ENCODE measurements around the gene SCRN3.

GRCh38 chr2:174477759-174478158 is 82.2 kb downstream of the SCRN3 start:
- TF ChIP-seq MAX (IDR thresholded peaks at IDR 0.05; ENCODE audit: low read depth): no peak
- TF ChIP-seq POLR2AphosphoS5 (IDR thresholded peaks at IDR 0.05; ENCODE audit: low read depth, low read length): no peak
- TF ChIP-seq CTCF (IDR thresholded peaks at IDR 0.05): no peak
- no peak for TF ChIP-seq MXI1 (IDR thresholded peaks at IDR 0.05; ENCODE audit: low read depth, low read length)
- TF ChIP-seq PBX3 (IDR thresholded peaks at IDR 0.05): no peak
- TF ChIP-seq RAD21 (IDR thresholded peaks at IDR 0.05; ENCODE audit: low read length): no peak
- TF ChIP-seq CHD2 (IDR thresholded peaks at IDR 0.05; ENCODE audit: low read length, partially characterized antibody): no peak
- no peak for TF ChIP-seq ZBTB33 (IDR thresholded peaks at IDR 0.05; ENCODE audit: borderline replicate concordance, low read depth)
- no peak for TF ChIP-seq USF1 (IDR thresholded peaks at IDR 0.05; ENCODE audit: borderline replicate concordance, low read depth)
- TF ChIP-seq EZH2phosphoT487 (IDR thresholded peaks at IDR 0.05; ENCODE audit: borderline replicate concordance, low read depth): no peak
- no peak for TF ChIP-seq SIN3A (IDR thresholded peaks at IDR 0.05; ENCODE audit: borderline replicate concordance, low read depth, low read length)

All from SK-N-SH (cell line).